Activated CD8-positive, alpha-beta memory T cell treated with anti-CD3 and anti-CD28 coated beads, Interleukin-2, amount 50 U/mL, for 4 hours (primary cell): ENCODE results near the gene TLX2.

Source experiments
- DNase-seq: peaks from one replicate; pipeline ENCODE4 v3.0.0-alpha.2; 2020

The TLX2 gene

GRCh38 chr2:74513605-74514367, 464 bp upstream of the TLX2 start:
- DNase-seq = no peak

DNA sequence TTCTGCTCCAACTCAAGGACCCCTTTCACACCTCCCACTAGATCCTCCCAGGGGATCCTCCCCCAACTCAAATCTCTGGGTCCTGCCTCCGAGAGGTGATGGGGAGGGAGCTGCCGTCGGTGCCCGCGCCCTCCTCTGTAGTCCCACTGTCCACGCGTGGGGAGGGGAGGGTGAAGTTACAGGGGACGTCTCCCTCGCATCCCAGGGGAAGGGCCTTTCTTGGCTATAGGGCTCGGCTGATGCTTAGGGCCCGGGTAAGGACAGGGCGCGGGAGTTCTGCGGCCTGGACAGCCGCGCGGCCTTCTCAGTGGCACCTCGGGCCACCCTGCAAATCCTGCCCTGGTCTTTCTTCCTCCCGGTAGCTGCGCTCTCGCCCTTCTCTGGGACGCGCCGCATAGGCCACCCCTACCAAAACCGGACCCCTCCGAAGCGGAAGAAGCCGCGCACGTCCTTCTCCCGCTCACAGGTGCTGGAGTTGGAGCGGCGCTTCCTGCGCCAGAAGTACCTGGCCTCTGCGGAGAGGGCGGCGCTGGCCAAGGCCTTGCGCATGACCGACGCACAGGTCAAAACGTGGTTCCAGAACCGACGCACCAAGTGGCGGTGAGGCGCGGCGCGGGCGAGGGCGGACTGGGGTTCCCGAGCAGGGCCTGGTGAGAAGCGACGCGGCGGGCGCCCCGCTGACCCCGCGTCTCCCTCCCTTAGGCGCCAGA, 1.2 kb downstream of the TLX2 start:
- DNase-seq = no peak

DNA sequence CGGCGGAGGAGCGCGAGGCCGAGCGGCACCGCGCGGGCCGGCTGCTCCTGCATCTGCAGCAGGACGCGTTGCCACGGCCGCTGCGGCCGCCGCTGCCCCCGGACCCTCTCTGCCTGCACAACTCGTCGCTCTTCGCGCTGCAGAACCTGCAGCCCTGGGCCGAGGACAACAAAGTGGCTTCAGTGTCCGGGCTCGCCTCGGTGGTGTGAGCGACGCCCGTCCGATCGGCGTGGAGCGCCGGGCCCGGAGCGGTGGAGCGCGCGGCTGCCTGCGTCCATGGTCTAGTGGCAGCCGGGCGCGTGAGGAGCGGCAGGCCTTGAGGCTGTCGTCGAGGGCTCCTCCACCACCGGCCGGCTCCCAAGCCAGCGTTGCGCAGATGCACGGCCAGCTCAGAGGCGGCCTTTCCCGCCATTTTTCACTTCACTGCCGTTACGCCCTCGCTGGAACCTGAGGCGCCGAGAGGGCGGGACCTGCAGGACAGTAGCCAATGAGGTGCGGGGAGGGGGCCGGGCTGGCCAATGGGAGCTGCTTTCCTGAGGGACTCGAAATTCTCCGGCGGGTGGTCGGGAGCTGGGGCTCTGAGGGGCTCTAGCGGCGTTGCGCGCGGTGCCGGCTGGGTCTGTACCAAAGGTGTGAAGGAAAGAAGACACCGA, 1.9 kb downstream of the TLX2 start:
- DNase-seq = peak; percentile 78

- no peak for DNase-seq
Measured at GRCh38 chr2:74516650-74517049, 2.4 kb downstream of the TLX2 start.

- DNase-seq = no peak
Measured at GRCh38 chr2:74522516-74522915, 8.3 kb downstream of the TLX2 start.

- DNase-seq = no peak
Measured at GRCh38 chr2:74524005-74524404, 9.8 kb downstream of the TLX2 start.

DNA sequence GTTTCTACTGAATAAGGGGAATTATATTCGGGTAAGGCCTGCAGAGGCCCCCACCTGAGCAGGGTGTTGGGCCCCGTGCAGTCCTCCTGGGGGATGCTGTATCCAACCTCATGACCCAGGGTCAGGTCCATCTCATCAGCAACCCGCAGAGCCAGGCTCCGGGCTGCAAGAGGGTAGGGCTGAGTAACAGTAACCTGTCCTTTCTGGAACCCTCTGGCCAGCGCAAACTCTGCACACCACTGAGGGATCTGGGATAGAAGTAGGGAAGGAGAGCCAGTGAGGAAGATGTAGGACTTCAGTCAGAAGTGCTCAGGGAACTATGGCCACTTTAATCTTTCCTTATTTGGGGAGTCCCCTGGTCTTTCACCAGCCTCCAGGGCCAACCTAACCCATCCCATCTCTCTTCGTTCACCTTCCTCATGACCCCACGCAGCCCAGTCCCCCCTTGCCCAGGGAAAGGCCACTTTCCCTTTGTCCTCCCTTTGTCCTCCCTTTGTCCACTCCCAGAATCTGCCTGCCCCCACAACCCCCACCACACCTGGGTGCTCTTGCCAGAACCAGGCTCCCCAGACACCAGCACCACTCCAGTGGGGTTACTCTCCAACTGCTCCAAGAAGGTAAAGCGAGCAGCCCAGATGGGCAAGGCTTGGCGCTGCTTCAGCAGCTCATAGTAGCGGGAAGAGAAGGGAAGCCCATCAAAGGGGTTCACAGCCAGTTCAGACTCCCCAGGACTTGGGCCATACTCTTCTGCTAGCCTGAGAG, 10.9 kb downstream of the TLX2 start:
- DNase-seq = no peak

DNA sequence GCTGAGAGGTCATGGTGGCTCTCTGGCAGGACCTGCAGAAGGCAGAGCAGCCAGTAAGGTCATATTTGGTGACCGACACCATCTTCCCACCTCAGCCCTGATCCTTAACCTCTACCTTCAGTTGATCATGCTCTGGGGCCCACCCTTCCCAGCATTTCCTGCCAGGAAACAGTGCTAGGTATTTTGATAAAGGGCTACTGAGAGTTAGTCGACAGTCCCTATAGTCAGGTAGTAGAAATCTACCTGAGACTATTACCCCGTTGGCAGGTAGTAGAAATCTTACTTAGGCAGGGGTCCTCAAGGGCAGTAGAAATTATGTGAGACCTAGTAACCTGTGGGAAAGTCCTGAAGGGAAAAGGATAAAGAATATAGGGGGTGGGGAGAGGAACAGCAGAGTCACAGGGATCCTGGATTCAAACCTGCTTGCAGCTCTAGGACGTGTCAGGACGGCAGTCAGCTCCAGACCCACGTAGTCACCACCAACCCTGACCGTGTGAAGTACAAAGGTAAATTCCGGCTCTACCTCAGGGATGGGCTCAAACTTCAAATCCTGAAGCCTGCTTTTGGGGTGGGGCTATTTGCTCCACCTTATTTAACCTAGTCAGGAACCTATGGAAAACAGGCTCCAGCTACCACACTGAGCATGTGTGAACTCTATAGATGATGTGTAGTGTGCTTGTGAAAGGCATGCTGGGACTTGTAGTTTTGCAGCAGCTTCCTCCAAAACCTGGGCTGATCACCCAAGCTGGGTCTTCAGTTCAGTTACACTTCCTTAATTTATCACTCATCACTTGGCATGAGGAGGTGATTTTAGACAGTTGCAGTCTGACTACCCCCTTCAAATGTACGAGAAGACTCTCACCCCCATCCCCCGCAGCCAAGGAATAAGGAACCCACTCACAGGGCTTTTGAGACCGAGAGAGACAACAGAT, 11.7 kb downstream of the TLX2 start, which contains the start of gene DQX1:
Gene DQX1 (minus strand): TSS at position 515 of the 932 bp plus-strand sequence. CDS start 502 bp downstream, at position 13.
- DNase-seq = no peak

GRCh38 chr2:74526649-74527230, 12.5 kb downstream of the TLX2 start:
- DNase-seq = no peak

DNA sequence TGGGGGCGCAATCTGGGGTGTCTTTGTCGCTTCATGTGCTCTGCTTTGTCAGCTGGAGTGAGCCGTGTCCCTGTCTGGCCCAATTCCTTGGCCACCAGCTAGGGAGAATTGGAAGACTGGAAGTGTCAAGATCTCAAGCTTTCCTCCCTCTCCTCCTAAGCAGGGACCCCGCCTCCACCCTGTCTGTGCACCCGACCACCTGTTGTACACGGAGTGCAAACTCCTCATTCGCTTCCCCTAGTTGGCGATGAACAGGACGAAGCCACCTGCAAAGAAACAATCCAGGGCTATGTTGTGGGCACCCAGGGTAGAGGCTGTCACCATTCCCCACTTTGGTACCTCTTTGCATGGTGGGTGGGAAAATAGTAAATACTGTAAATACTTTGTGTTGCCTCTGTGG, 13.5 kb downstream of the TLX2 start:
- no peak for DNase-seq

GRCh38 chr2:74528600-74529356, 14.5 kb downstream of the TLX2 start:
- peak; percentile 34 for DNase-seq

DNA sequence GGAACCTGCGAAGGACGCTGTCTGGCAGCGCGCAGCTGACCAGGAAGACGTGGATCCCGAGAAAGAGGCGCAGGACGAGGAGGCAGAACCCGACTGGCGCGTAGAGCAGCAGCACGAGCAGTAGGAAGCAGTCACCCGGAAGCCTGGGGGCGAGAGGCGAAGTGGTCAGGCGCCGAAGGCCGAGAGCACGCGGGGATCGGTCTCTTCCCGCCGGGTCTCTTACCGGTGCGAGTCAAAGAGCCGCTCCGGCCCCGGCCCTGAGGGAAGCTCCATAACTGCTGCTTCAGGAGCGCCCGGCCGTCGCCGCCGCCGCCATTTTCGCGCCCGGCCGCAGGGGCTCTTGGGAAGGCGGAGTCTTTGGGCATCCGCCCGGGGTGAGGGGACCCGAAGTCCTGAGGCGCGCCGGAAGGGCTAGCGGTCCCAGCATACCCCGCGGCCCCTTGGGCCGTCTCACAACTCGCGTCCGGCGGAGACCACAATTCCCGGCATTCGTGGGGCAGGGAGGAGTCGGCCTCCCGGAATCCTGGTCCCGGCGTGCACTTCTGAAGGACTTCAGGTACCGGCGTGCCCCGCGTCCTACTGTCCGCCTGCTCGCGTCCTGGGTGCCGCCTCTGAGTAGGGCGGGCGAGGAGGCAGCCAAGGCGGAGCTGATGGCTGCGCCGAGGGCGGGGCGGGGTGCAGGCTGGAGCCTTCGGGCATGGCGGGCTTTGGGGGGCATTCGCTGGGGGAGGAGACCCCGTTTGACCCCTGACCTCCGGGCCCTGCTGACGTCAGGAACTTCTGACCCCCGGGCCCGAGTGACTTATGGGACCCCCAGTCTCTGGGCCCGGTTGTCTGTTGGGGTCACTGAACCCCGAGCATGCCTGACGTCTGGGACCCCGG, 15.3 kb downstream of the TLX2 start, which contains the start of the genes AUP1 and HTRA2:
Gene AUP1 (minus strand): TSS at position 350 of the 882 bp plus-strand sequence. CDS start 77 bp downstream, at position 273.
Gene HTRA2 (plus strand): TSS at position 577 of the 882 bp plus-strand sequence. CDS start 74 bp downstream, at position 651.
- peak; percentile 85 for DNase-seq

DNA sequence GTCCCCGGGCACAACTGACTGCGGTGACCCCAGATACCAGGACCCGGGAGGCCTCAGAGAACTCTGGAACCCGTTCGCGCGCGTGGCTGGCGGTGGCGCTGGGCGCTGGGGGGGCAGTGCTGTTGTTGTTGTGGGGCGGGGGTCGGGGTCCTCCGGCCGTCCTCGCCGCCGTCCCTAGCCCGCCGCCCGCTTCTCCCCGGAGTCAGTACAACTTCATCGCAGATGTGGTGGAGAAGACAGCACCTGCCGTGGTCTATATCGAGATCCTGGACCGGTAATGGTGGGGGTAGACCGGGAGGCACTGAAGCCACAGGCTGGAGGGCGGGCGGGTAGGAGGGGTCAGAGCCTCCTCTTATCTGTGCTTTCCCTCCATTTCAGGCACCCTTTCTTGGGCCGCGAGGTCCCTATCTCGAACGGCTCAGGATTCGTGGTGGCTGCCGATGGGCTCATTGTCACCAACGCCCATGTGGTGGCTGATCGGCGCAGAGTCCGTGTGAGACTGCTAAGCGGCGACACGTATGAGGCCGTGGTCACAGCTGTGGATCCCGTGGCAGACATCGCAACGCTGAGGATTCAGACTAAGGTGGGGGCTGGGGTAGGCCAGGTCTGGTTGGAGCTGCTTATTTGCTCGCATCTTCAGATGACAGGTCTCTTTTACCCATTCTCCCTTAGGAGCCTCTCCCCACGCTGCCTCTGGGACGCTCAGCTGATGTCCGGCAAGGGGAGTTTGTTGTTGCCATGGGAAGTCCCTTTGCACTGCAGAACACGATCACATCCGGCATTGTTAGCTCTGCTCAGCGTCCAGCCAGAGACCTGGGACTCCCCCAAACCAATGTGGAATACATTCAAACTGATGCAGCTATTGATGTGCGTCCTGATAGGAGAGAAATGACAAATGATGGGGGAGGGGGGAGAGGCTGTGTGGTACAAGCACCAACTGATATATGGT, 16.3 kb downstream of the TLX2 start:
- peak; percentile 43 for DNase-seq

DNA sequence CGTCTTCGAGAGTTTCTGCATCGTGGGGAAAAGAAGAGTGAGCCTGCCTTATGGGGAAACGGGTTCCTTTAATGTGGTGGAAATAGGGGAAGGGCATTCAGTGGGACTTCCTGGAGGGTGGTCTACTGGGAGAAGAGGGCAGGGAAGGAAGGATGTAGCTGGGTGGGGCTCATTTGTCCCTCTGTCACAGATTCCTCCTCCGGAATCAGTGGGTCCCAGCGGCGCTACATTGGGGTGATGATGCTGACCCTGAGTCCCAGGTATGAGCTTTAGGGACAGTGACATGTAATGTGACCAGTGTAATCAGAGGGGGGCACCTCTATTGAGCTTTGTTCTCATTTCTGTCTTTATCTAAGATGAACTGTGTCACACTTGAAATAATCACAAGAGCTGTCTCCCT, 17.4 kb downstream of the TLX2 start:
- DNase-seq = no peak

DNA sequence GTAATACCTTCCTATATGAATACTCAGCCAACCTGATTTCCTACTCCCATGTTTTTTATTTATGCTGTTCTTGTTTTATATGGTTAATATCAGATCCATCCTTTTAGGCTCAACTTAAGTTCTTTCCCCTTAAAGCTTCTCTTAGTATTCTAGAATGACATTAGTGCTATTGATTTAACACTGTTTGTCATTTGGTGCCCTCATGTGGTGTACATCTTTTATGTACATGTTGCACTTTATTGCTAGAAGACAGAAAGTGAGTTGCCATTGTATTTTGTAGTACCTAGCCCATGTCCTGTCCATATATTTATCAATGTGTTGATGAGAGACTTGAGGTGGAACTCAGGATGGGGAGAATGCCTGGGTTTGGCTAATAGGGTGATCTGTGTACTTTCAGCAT, 18.0 kb downstream of the TLX2 start:
- no peak for DNase-seq

- DNase-seq = no peak
Measured at GRCh38 chr2:74533464-74533863, 19.2 kb downstream of the TLX2 start.

DNA sequence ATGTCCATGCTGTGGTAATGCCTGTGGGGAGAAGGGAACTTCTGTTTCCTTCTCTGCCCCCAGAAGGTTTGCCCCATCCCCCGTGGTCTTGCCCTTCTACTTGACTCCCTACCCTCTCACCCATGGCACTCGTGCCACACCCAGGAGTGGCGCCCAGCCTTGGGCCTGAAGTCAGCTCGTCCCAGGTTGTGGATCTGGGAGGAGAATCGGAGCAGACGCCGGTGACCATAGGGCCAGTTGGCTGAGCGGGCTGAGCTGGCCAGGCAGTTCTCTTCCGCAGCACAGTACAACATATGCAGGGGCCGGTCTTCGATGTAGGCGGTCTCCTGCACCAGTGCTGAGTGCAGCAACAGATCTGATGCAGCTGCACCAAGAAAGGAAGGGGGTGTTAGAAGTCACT, 20.2 kb downstream of the TLX2 start:
- DNase-seq = no peak

- DNase-seq = no peak
Measured at GRCh38 chr2:74535440-74535965, 21.3 kb downstream of the TLX2 start.
